Stimulated activated CD8-positive, alpha-beta memory T cell treated with anti-CD3 and anti-CD28 coated beads, Interleukin-7, amount 100 ng/mL, for 48 hours (primary cell): ENCODE data around the gene CACNA1C.

ENCODE experiments used
- DNase-seq, 2 donors: peaks; one replicate each; pipeline ENCODE4 v3.0.0-alpha.2; 2020; ENCODE audit warnings: low read depth in 1 of 2; ENCODE audit errors: extremely low read depth in 1 of 2

The CACNA1C gene

DNA sequence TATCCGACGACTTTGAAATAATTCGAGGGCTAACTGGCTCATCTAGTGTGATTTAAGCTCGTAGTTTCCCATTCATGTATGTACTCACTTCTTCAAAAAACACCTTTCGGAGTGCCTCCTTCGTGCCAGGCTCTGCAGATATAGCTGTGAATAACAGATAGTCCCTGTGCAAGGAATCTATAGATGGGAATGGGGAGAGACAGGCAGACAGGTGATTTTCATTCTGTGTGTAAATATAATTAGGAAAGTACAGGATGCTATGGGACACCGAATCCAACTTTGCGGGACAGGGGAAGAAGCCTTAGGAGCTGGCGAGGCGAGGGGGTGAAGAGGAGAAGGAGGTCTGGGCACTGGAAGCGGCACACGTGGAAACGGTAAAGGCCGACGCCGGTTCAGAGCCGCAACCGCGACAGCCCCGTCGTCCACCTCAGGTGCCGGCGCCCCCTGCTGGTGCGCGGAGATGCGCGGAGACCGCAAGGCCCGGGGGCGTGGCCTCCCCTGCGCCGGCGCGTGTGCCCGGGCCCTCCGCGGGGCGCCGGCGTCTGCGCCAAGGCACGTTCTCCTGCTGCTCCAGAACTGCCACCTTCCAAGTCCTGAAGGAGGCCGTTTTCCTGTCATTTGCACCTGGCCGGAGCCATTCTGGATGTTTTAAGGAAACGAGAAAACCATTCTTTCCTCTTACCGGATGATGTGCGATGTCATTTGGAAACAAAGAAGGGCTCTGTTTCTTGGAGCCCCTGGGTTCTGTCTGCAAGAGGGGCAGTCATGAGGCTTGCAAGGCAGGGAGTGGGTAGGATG, 18.0 kb upstream of the CACNA1C start:
- DNase-seq = peak; percentile 71 to 73

GRCh38 chr12:2035431-2036055, 17.2 kb upstream of the CACNA1C start:
- DNase-seq = no peak

DNA sequence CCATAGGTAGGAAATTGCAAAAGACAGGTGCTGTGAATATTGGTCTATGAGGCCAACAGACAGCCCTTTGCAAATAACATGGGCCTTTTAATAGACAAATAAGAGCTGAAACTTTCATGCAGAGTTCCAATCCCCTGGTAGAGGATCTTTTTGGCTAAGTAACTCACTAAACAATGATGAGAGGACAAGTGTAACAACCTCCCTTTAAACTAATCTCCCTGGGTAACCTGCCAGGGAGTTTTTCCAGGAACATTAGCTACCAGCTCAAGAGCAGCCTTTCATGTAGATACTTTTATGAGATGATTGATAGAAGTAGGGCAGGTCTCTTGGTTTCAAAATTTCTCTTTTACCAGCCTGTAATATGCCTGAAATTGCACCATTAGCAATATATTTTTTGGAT, 13.8 kb upstream of the CACNA1C start:
- DNase-seq = no peak

DNA sequence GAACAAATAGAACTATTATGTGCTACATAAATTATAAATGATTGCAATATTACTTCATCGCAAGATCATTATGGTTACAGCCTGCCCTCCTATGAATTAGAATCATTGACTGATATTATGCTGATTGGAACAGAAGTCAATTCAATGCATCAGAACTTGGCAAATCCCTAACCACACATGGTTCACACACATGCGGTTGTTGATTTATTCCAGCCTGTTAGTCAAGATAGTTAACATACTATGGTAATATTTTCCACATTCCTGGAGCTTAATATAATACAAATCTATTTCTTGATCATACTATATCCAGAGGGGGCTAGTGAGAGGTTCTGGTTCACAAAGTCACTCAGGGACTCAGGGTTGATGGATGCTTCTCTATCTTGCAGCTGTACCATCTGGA, 9.7 kb upstream of the CACNA1C start:
- no peak for DNase-seq

GRCh38 chr12:2044165-2044564, 8.6 kb upstream of the CACNA1C start:
- no peak for DNase-seq

GRCh38 chr12:2046957-2047356, 5.8 kb upstream of the CACNA1C start:
- no peak for DNase-seq

GRCh38 chr12:2047752-2048151, 5.0 kb upstream of the CACNA1C start:
- no peak for DNase-seq

GRCh38 chr12:2049604-2050540, 2.9 kb upstream of the CACNA1C start:
- DNase-seq = no peak

GRCh38 chr12:2051700-2052621, 826 bp upstream of the CACNA1C start:
- no peak for DNase-seq

- no peak for DNase-seq
Measured at GRCh38 chr12:2053691-2054090, 904 bp downstream of the CACNA1C start.

DNA sequence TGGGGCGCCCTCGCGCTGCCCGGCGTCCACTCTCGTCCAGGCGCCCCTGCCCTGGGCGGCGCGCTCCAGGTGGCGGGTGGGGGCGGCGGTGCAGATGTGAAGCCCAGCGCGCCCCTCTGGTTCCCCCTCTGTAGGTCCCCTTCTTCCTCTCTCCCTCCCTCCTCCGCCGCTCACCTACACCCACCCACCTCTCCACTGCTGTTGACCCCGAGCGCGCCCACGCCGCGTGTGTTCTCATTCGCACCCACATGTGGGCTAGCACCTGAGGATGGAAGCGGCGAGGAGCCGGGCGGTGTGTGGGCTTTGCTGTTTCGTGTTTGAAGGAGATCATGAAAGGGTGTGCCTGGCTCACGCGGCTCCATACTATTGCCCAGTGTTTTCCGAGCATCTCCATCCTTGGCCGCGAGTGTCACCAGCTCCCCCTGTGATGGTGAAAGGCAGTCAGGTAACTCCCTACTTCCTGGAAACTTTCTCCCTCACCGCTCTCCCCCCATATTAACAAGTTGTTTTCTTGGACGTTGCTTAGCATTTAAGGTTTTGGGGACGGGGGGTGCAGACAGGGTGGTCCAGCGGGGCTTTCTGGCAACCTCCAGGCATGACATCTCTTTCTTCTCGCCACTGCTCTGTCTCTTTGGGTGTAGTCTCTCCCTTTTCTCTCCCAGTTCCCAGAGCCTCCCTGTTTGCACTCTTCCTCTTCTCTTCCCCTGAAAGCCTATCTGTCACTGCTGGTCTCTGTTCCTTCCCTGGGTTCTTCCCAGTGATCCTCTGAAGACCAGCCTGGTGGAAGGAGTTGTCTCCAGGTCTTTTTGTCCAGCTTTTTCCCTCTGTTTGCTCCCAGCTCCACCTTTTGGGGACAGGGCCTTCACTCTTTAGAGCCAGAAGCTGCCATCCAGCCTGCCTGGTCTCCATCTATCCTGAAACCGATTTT, 1.6 kb downstream of the CACNA1C start:
- DNase-seq = no peak

GRCh38 chr12:2057041-2057794, 4.4 kb downstream of the CACNA1C start:
- peak in 1 of 2 donors; percentile 27 for DNase-seq

DNA sequence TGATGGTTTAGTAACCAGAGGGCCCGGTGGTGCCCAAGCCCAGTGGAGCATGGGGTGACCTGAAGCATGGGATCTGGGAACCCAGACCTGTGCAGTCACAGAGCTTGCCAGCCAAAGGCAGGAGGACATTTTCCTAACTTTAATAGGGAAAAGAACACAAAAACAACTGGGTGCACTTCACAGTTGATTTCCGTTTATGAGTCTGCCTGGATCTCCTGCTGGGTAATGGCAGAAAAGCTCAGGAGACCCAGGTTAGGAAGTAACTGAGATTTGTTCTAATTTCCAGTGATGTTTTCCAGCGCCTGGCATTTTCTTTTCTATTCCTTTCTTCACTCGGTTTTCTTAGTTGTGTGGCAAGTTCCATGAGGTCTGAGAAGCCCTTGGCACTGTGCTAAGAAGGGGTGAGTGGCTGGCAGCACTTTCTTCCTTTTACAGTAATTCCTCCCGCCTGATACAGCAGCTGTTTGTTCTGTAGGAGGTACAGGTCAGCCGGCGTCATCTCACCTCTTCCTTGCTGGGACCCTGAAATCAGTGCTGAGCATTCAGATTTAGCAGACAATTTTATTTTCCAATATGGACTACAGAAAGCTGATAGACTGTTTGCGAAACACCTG, 5.1 kb downstream of the CACNA1C start:
- no peak for DNase-seq

DNA sequence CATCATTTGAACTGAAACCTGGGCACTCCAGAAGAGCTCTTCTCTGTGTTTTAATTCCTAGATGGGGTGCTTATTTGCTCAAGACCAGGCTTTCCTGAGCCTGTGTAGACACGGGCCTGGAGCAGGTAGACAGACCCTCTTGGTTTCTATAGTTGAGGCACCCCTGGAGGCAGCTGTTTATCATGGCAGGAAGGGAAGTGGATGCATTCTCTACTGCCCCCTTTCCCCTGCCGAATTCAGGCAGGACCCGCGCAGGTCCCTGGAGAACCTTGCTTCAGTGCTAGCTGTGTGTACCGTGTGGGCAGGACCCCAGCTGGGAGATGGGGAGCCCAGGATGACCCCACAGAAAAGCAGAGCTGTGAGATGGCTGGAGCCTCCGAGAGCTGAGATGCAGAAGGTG, 6.0 kb downstream of the CACNA1C start:
- DNase-seq = no peak

GRCh38 chr12:2061402-2061801, 8.6 kb downstream of the CACNA1C start:
- no peak for DNase-seq

DNA sequence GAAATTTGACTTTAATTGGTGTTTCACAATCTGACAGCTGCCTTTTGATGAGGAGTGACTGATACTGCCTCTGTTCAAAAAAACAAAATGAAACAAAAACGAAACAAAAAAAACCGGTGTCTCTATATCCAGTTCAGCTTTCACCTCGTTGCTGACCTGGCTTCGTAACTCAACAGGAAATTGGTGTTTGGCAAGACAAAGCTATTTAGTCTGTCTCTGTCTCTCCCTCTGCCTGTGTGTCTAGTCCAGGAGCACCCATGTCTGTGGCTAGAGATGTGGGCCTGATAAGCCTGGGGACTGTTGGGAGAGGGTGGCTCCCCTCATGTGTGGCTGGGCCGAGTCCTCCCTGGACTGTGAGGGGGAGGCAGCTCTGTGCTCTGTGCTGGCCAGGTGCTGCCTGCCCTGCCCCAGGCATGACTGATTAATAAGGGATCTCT, 11.3 kb downstream of the CACNA1C start:
- no peak for DNase-seq

GRCh38 chr12:2068653-2069052, 15.9 kb downstream of the CACNA1C start:
- DNase-seq = no peak

DNA sequence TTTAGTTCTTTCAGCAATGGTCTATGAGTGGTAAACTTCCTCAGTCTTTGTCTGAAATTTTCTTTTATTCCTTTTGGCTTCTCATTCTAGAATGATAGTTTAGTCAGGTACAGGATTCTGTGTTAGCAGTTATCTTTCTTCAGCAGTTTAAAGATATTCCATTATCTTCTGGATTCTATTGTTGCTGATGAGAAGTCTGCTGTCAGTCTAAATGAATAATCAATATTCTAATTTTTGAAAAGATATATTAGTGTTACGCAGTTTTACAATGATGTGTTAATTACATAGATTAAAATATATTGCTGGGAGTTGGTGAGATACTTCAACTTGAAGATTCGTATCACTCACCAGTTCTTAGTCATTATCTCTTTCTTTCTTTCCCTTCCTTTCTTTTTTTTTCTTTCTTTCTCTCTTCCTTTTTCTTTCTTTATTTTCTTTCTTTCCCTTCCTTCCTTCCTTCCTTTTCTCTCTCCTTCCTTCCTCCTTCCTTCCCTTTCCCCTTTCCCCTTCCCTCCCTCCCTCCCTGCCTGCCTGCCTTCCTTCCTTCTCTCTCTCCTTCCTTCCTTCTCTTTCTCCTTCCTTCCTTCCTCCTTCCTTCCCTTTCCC, 17.8 kb downstream of the CACNA1C start:
- DNase-seq = no peak
